Neural progenitor cell (in vitro differentiated cells): ENCODE measurements around the gene PREX1.

Experiments
- EZH2 ChIP-seq: fragments of 200-600 bp; sonication (generic); IDR thresholded peaks from 2 replicates; pipeline ENCODE4 v1.6.1; 2017; ENCODE audit warnings: antibody characterized with exemption, mild to moderate bottlenecking, moderate library complexity
- EZH2phosphoT487 ChIP-seq: fragments of 200-600 bp; sonication (generic); IDR thresholded peaks from 2 replicates; pipeline ENCODE4 v1.6.1; 2017; ENCODE audit warnings: antibody characterized with exemption
- TF ChIP-seq, protein P1 (sequence below): fragments of 200-600 bp; sonication (generic); IDR thresholded peaks from 2 replicates; pipeline ENCODE4 v1.5.1; 2017; ENCODE audit warnings: antibody characterized with exemption, mild to moderate bottlenecking

DNA sequence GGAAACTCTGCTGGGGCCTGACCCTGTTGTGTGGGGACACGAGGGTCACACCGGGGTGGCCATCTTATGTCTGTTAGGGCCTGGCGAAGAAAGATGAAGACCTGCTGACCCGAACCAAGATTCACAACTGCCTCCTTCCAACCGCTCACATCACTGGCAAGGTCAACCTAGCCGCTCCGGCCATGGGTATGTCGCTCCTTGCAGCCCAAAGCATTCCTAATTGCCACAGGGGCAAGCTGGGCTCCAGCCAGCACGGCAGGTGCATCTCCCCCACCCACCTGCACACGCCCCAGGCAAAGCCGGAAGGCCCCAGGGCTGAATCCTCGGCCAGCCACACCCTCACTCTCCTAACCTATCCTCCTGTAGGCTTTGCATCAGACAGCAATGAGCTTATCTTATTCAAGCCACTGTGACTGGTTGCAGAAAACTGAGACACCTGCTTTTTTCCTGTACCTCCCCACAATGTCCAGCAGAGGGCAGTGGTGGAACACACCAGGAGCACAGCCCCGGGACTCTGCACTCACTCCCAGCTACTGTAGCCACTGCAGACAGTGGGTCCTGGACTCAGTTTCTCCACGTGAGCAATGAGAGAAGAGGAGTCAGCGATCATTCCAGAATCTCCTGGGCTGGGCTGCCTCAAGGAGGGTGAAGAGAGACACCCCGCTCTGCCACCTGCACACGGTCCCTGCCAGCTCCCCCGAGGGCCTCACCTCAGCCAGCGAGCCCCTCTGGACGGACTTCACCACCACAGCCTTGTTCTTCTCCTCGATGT is 170.2 kb downstream of the PREX1 start:
- TF ChIP-seq, protein P1, sequence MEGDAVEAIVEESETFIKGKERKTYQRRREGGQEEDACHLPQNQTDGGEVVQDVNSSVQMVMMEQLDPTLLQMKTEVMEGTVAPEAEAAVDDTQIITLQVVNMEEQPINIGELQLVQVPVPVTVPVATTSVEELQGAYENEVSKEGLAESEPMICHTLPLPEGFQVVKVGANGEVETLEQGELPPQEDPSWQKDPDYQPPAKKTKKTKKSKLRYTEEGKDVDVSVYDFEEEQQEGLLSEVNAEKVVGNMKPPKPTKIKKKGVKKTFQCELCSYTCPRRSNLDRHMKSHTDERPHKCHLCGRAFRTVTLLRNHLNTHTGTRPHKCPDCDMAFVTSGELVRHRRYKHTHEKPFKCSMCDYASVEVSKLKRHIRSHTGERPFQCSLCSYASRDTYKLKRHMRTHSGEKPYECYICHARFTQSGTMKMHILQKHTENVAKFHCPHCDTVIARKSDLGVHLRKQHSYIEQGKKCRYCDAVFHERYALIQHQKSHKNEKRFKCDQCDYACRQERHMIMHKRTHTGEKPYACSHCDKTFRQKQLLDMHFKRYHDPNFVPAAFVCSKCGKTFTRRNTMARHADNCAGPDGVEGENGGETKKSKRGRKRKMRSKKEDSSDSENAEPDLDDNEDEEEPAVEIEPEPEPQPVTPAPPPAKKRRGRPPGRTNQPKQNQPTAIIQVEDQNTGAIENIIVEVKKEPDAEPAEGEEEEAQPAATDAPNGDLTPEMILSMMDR: peak; percentile 94
- TF ChIP-seq EZH2 (no peak), EZH2phosphoT487 (no peak)
